ENCODE measurements around the gene GPR152.

Gene GPR152, protein sequence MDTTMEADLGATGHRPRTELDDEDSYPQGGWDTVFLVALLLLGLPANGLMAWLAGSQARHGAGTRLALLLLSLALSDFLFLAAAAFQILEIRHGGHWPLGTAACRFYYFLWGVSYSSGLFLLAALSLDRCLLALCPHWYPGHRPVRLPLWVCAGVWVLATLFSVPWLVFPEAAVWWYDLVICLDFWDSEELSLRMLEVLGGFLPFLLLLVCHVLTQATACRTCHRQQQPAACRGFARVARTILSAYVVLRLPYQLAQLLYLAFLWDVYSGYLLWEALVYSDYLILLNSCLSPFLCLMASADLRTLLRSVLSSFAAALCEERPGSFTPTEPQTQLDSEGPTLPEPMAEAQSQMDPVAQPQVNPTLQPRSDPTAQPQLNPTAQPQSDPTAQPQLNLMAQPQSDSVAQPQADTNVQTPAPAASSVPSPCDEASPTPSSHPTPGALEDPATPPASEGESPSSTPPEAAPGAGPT

GRCh38 chr11:67452141-67452952 lies at the start of gene GPR152:
GPR152 (minus strand) TSS chr11:67452729; CDS start chr11:67452724, 5 bp downstream.
- DNase-seq (ENCODE audit: low read depth in 2 of 3, low spot score in 2 of 3), result no peak

DNA sequence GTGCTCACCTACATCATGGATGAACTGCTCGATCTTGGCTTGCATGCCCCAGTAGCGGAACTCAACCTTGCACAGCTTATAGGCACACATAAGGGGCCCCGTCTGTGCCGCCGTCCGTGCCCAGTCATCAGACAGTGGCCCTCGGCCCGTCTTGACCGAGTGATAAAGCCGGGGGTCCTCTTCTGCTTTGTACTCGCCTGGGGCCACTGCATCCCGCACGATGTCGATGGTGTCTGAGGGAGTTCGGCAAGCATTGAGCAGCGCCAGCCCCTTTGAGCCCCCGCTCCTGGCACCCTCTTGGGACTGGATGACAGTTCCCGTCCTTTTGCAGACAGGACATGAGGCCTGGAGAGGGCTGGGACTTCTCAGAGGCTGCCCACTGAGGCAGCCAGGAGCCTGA lies 49.3 kb upstream of the GPR152 start:
- DNase-seq (ENCODE audit: low read depth in 2 of 3, low spot score in 2 of 3), result no peak

DNA sequence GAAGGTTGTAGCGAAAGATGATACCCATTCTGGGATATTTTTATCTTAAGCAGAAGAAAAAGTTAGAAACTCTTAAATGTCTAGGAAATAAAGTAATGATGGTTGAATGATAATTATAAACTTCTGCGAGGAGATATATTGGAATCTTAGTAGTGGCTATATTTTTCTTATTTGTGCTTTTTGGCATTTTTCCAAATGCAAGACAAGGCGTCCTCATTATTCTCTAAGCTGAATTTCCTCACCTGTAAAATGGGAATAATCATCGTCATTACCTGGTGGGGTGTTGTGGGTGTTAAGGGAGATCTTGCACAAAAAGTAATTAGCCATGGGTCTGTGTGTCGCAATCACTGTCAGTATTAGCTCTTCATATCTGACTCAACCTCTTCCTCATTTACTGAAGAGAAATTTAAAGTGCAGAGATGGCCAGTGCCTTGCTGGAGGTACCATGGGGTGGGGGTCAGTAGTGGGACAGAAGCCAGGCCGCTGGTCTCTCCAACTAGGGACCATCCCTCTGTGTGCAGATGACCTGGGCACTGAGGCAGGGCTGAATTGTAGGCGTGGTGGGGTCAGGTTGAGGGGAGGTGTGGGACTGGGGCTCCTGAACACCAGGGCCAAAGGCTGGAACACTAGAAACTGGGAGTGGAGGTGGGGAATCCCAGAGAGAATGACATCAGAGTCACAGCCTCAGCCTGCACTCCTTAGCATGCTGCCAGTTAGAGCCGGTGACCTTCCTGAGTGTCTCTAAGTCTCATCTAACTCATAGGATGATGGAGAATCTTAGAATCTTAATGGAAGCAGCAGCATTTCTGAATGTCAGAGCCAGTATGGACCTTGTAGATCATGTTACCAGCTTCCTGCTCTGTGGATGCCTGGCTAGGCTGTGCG lies 48.5 kb upstream of the GPR152 start:
- no peak for DNase-seq (ENCODE audit: low read depth in 2 of 3, low spot score in 2 of 3)

DNA sequence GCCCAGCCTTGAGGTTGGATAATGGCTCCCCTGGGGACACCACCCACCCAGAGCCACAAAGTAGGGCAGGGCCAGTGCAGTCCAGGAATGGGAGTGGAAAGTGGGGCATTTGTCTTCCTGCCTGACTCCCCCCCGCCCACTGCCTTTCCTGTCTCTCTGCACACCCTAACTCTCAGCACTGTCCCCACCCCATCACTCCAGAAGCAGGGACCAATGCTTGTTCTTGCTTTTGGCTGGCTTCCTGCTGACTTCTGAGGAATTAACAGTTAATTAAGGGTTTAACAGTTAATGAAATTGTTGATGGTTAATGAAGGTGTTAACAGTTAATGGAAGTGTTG lies 47.9 kb upstream of the GPR152 start:
- no peak for DNase-seq (ENCODE audit: low read depth in 2 of 3, low spot score in 2 of 3)

DNA sequence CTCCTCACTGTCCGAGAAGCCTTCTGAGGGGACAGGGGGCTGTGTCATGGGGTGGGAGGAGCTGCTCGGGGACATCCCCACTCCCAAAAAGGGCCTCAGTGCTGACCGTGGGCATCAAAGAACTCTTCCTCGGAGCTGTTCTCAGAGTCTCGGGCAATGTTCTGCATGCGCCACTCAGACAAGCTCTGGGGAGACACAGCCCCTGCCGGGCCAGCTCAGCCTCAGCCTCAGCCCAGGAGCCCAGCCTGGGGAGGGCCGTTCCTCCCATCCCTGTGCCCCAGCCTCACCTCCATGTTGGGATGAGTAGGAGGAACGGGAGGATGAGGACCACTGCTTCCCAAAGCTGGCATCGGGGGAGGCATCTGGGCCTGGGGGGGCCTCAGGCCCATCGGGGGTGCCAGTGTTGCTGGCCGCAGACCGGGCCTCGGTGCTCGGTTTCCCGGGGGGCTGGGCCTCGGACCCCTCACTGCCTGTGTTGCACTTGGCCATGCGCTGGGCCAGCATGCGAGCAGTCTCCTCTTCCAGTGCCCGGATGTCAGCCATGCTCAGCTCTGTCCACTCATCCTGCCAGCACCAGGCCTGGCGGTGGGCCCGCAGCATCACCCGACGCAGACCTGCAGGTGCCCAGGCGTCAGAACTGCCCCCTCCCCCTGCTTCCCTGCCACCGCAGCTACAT lies 47.4 kb upstream of the GPR152 start:
- DNase-seq (ENCODE audit: low read depth in 2 of 3, low spot score in 2 of 3), result no peak

DNA sequence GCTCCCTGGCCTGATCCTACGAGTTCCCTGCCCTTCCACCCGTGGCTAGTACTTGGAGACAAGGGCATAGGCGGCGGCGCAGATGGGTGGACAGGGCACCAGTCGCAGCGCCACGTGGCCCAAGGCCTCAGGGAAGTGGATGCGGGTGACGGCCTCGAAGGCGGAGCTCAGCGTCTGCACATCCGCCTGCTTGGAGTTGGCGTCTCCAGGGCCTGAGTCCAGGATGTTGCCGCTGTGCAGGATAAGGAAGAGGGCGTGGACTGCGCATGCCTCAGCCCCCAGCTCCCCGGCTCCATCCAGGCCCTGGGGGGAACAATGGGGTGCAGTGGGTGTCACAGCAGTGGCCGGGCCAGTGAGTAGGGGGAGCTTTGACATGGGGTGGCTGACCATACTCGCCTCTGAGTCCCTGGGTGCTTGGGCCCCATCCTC lies 46.0 kb upstream of the GPR152 start:
- no peak for DNase-seq (ENCODE audit: low read depth in 2 of 3, low spot score in 2 of 3)

DNA sequence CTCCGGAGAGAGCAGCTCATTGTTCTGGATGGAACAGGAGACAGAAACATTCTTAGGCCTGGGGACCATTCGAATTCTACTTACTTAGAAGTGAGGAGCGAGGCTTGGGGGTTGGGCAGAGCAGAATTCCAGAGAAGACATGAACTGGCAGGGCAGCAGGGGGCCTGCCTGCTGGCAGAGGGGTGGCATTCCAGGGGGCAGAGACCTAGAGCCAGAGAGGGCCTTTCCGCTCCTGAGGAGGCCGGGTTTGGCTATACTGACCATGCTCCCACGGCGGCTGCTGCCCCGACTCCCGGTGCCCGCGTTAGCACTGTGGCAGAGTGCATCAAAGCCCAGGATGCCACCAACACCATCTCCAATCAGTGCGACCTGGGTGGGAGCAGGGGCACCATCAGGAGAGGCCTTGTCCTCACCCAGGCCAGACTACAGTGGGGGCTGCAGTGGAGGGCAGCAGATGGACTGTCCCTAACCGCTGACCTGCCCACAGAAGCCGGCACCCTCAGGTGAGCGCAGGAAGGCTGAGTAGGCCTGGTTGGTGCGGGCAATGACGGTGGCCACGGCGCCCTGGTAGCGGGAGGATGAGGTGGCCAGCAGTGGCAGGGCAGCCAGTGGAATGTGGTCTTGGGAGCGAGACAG lies 45.2 kb upstream of the GPR152 start:
- no peak for DNase-seq (ENCODE audit: low read depth in 2 of 3, low spot score in 2 of 3)

- DNase-seq (ENCODE audit: low read depth in 2 of 3, low spot score in 2 of 3), result no peak
These were observed 43.6 kb upstream of the GPR152 start for GRCh38 chr11:67496113-67496512.

GRCh38 chr11:67495234-67496005 lies 42.9 kb upstream of the GPR152 start:
- no peak for DNase-seq (ENCODE audit: low read depth in 2 of 3, low spot score in 2 of 3)

GRCh38 chr11:67494371-67495233 lies 42.1 kb upstream of the GPR152 start:
- no peak for DNase-seq (ENCODE audit: low read depth in 2 of 3, low spot score in 2 of 3)

- DNase-seq (ENCODE audit: low read depth in 2 of 3, low spot score in 2 of 3), result no peak
These were observed 41.2 kb upstream of the GPR152 start for GRCh38 chr11:67493548-67494370.

DNA sequence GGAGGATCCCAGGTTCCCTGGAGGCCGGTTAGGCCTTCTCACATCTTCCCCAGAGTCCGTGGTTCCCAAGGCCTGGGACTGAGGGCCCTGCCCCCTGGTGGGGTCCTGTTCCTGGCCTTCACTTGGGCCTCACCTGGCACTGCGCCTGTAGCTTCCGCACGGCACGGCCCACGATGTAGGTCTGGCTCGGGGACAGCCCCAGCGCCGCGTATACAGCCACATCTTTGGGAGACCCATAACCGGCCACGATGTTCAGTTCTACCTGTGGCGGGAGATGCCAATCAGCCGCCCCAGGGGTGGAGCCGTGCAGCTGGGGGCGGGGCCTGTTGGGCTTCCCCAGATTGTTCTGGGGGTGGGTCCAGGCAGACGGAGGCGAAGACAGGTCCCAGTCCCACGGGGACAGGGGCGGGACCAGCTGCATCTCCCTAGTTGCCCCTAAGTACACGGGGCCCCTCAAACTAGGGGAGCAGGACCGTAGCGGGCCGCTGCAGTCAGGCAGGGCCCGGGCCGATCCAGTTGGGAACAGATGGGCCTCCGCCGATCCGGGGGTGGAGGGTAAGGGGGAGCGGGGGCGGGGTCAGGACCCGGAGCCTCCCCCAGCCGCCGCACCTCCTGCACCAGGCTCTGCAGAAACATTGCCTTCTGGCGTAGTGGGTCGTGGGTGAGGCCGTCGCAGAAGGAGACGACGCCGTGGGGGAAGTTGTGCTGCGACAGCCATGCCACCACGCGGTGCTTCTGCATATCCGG lies 40.4 kb upstream of the GPR152 start:
- no peak for DNase-seq (ENCODE audit: low read depth in 2 of 3, low spot score in 2 of 3)

GRCh38 chr11:67492069-67492727 lies 39.7 kb upstream of the GPR152 start:
- DNase-seq (ENCODE audit: low read depth in 2 of 3, low spot score in 2 of 3), result no peak

GRCh38 chr11:67491276-67492068 lies 38.9 kb upstream of the GPR152 start:
- DNase-seq (ENCODE audit: low read depth in 2 of 3, low spot score in 2 of 3), result no peak

DNA sequence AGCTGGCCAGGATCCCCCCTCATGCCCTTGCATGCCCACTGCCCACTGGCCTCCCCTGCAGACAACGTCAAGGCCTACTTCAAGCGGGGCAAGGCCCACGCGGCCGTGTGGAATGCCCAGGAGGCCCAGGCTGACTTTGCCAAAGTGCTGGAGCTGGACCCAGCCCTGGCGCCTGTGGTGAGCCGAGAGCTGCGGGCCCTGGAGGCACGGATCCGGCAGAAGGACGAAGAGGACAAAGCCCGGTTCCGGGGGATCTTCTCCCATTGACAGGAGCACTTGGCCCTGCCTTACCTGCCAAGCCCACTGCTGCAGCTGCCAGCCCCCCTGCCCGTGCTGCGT lies 38.2 kb upstream of the GPR152 start:
- no peak for DNase-seq (ENCODE audit: low read depth in 2 of 3, low spot score in 2 of 3)

Measured in activated CD8-positive, alpha-beta memory T cell treated with anti-CD3 and anti-CD28 coated beads for 48 hours (primary cell).